ENCODE data around the gene SNTB2.

SNTB2 gene

DNA sequence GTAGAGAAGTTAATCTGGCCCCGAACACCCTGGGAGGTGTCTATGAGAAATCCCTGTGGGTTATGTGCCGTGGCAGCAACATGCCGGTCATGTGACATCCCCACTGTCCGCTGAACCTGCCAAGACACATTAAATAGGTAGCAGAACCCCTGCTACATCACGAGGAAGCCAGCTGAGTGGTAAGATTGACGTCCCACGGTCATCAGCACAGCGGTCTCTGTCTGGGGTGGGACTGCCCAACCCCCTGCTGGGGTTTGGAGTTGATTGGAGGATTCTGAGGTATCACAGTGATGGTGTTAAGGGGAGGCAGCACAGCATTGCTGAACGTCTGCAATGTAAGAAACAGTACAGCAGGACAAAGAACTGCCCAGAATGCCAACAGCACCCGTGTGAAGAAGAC, 162.6 kb downstream of the SNTB2 start:
- no peak for DNase-seq

- no peak for DNase-seq
Measured at GRCh38 chr16:69350536-69351133, 163.7 kb downstream of the SNTB2 start.

DNA sequence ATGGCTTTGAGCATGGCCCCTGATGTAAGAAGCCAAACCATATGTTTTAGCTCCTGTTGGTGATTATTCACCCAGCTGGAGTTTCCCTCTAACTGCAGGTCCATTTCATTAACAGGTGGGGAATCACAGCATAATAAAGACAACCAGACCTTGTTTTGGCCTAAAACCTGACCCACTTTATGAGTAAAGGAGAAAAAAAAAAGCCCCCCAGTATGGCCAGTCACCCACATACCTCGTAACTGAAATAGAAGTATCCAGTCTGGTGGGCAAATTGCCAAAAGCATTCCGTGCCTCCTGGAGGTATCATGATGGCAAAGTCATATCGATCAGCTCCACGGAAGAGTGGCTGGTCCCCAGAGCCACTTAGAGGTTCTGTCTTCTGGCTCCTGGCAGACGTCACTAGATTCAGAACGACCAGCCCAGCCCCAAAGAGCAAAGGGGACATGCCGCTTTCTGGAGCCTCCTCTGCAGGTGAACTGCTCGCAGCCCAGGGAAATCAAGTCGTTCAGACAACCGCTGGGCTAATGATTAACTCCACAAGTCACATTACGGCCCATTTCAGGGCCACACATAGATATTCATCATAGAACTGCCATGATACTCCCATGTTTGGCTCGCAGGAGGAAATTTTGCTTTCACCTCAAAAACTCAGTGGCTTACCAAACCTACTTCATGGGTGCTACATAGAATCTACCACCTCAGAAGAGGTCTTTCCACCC, 164.5 kb downstream of the SNTB2 start, which contains the start of gene TMED6:
Gene TMED6 (minus strand): TSS at position 478 of the 719 bp plus-strand sequence. CDS start 33 bp downstream, at position 445.
- no peak for DNase-seq
